Activated CD4-positive, alpha-beta T cell treated with anti-CD3 and anti-CD28 coated beads, Interleukin-2, amount 10 ng/mL, durations not matched to agents 24 days and 14 days (primary cell): ENCODE results near the gene RFWD3. TPM values are rescaled to one million over a fixed set of nuclear protein-coding genes. Genes with fewer than 3 reads are reported as not detected.

ENCODE experiments used
- DNase-seq: peaks from one replicate; pipeline ENCODE4 v3.0.0; 2022
- H3K27ac Mint-ChIP-seq: one replicate; pipeline ENCODE4 v1.8.0; 2022; ENCODE audit warnings: mild to moderate bottlenecking, mixed read lengths
- H3K27me3 Mint-ChIP-seq: one replicate; pipeline ENCODE4 v1.8.0; 2022; ENCODE audit warnings: mixed read lengths
- H3K36me3 Mint-ChIP-seq: one replicate; pipeline ENCODE4 v1.8.0; 2022; ENCODE audit warnings: low read depth, mild to moderate bottlenecking, mixed read lengths
- H3K4me1 Mint-ChIP-seq: one replicate; pipeline ENCODE4 v1.8.0; 2021; ENCODE audit warnings: mixed read lengths
- H3K4me3 Mint-ChIP-seq: one replicate; pipeline ENCODE4 v1.8.0; 2022; ENCODE audit warnings: mild to moderate bottlenecking, moderate library complexity, mixed read lengths
- H3K9me3 Mint-ChIP-seq: one replicate; pipeline ENCODE4 v1.8.0; 2021; ENCODE audit warnings: mixed read lengths
- intact Hi-C: fragments of 100-400 bp; cut with micrococcal nuclease; formaldehyde crosslinking; loops from one replicate; pipeline ENCODE4 v1.15.1; 2023
- total RNA-seq: library from RNA; stranded (reverse); gene quantifications from 2 replicates; pipeline ENCODE4 v1.2.3, GENCODE V29; 2022

The RFWD3 gene
- 109 and 117 TPM in 2 replicates for total RNA-seq

GRCh38 chr16:74666425-74667254 lies at the start of gene RFWD3:
RFWD3 (minus strand) TSS chr16:74666877; CDS start chr16:74661449, 5,428 bp downstream.
- H3K27me3 Mint-ChIP-seq, result no peaks in the 10 kb centered on the region
- H3K4me1 Mint-ChIP-seq, result peaks cover 42% of the 10 kb centered on the region
- H3K4me3 Mint-ChIP-seq, result peak within 1 kb of the TSS; percentile 88
- peak within 1 kb of the TSS; percentile 96 for H3K27ac Mint-ChIP-seq
- H3K36me3 Mint-ChIP-seq, result peaks cover 46% of the 10 kb centered on the region
- DNase-seq, result peak; percentile 98
- intact Hi-C loops, result loop anchor here (1.0 to 5.0 kb wide), 6 partner anchors 35 to 482 kb away; partner anchors contain the start of genes GLG1, PSMD7 and ZFP1
- peaks cover 4% of the 10 kb centered on the region for H3K9me3 Mint-ChIP-seq

GRCh38 chr16:74716355-74716754 lies 49.7 kb upstream of the RFWD3 start:
- Mint-ChIP-seq H3K4me1 (no peaks in the 10 kb centered on the region), H3K4me3 (no peak overlapping the region), H3K27ac (no peak overlapping the region), H3K36me3 (no peaks in the 10 kb centered on the region), H3K27me3 (no peaks in the 10 kb centered on the region), H3K9me3 (no peaks in the 10 kb centered on the region)
- intact Hi-C loops, result no loop called here
- no peak for DNase-seq

DNA sequence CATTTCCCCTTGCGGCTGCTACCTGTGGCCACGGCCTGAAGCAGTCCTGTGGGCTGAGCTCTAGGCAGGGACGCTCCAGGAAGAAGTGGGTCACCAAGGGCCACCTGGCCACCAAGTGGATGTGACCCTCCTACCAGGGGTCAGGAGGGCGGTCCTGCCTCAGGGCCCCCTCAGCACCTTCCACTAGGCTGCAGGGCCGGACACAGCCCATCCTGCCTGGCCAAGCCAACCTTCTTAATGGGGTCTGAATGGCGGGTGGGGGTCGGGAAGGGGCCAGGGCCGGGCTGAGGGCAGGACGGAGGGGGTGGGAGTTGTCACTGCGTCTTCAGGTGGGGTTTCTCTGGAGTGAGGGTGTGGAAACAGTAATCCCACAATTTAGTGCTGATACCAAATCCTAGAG lies 47.2 kb upstream of the RFWD3 start:
- intact Hi-C loops, result no loop called here
- H3K36me3 Mint-ChIP-seq, result no peaks in the 10 kb centered on the region

DNA sequence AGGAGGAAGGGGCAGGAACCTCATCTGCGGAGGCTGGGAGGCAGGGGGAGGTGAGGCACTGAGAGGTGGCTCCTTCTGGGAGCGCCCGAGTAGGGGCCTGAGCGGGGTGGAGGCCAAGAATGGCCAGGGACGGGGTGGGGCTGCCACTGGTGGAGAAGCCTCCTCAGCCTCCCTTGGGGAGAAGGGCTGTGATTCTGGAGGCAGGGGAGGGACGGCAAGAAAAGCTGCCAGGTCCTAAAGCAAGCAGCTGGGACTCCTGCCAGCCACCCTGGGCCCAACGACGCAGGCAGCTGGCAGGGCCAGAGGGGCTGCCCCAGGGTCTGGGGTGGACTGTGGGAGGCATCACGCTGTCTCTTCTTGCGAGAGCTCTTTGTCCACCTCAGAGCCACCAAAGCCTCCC lies 46.6 kb upstream of the RFWD3 start:
- Mint-ChIP-seq H3K27me3 (no peaks in the 10 kb centered on the region), H3K27ac (no peak overlapping the region), H3K4me1 (peaks cover 3% of the 10 kb centered on the region)

More for the DNA sequence above, 47.2 kb upstream of the RFWD3 start:
- H3K4me3 Mint-ChIP-seq, result no peak overlapping the region
- no peaks in the 10 kb centered on the region for H3K9me3 Mint-ChIP-seq
- DNase-seq, result no peak
- H3K4me1 Mint-ChIP-seq, result peaks cover 3% of the 10 kb centered on the region
- no peak overlapping the region for H3K27ac Mint-ChIP-seq
- H3K27me3 Mint-ChIP-seq, result no peaks in the 10 kb centered on the region

GRCh38 chr16:74711938-74712337 lies 45.3 kb upstream of the RFWD3 start:
- Mint-ChIP-seq H3K27ac (no peak overlapping the region), H3K9me3 (no peaks in the 10 kb centered on the region), H3K4me3 (no peak overlapping the region), H3K4me1 (peaks cover 3% of the 10 kb centered on the region), H3K27me3 (no peaks in the 10 kb centered on the region), H3K36me3 (no peaks in the 10 kb centered on the region)
- no peak for DNase-seq
- intact Hi-C loops, result no loop called here

More for the DNA sequence above, 46.6 kb upstream of the RFWD3 start:
- Mint-ChIP-seq H3K9me3 (no peaks in the 10 kb centered on the region), H3K4me3 (no peak overlapping the region), H3K36me3 (no peaks in the 10 kb centered on the region)
- intact Hi-C loops, result no loop called here
- DNase-seq, result no peak

DNA sequence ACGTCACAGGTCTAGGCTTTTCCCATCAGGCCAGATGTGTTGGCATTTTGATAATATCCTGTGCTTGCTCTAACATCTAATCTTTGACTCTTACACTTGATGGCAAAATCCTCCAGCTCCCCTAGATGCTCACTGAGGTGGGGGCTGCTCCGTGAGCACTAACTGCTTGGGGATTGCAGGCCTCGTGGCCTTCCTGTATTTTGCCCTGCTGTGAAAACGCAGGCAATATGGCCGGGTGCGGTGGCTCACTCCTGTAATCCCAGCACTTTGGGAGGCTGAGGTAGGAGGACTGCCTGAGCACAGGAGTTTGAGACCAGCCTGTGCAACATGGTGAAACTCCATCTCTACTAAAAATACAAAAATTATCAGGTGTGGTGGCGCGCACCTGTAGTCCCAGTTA lies 43.7 kb upstream of the RFWD3 start:
- H3K4me1 Mint-ChIP-seq, result peaks cover 3% of the 10 kb centered on the region
- H3K9me3 Mint-ChIP-seq, result no peaks in the 10 kb centered on the region
- H3K27ac Mint-ChIP-seq, result no peak overlapping the region
- H3K36me3 Mint-ChIP-seq, result no peaks in the 10 kb centered on the region
- no peaks in the 10 kb centered on the region for H3K27me3 Mint-ChIP-seq
- H3K4me3 Mint-ChIP-seq, result no peak overlapping the region
- DNase-seq, result no peak
- intact Hi-C loops, result no loop called here

DNA sequence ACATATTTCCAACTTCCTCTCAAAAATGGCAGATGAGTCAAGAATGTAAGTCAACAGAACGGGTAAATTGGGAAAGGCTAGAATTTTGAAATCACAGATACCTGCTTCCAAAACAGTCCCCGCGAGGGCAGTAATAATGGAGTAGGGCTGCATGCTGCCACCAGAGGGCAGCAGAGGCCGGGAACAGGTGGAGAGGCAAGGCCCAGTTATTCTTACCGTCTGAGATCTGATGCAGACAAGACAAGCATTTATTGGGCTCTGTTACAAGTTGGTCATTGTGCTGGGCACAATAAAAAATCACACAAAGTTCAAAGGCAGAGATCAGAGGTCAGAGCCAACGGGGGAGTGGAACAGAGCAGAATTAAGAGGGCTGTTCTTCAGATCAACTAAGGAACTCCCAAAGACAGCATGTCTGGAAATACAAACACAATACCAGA lies 42.8 kb upstream of the RFWD3 start:
- H3K4me3 Mint-ChIP-seq, result no peak overlapping the region
- H3K4me1 Mint-ChIP-seq, result peaks cover 8% of the 10 kb centered on the region

GRCh38 chr16:74700438-74701225 lies 34.0 kb upstream of the RFWD3 start, which contains the start of gene MLKL:
MLKL (minus strand) TSS chr16:74700862; CDS start chr16:74695757, 5,105 bp downstream.
- peak; percentile 87 for DNase-seq
- Mint-ChIP-seq H3K4me3 (peak within 1 kb of the TSS; percentile 97), H3K9me3 (no peaks in the 10 kb centered on the region), H3K36me3 (peaks cover 12% of the 10 kb centered on the region), H3K27ac (peak within 1 kb of the TSS; percentile 99), H3K27me3 (no peaks in the 10 kb centered on the region), H3K4me1 (peaks cover 50% of the 10 kb centered on the region)
- intact Hi-C loops, result loop anchor here (1.0 to 5.0 kb wide), 5 partner anchors 33 to 448 kb away; partner anchors contain the start of genes WDR59 and ZFP1

More for the DNA sequence above, 42.8 kb upstream of the RFWD3 start:
- peak; percentile 94 for DNase-seq
- intact Hi-C loops, result loop anchor here (1.0 to 5.0 kb wide), 3 partner anchors 103 to 288 kb away; partner anchors contain the start of gene ZNRF1
- H3K9me3 Mint-ChIP-seq, result no peaks in the 10 kb centered on the region
- no peaks in the 10 kb centered on the region for H3K27me3 Mint-ChIP-seq
- no peak overlapping the region for H3K27ac Mint-ChIP-seq
- H3K36me3 Mint-ChIP-seq, result no peaks in the 10 kb centered on the region

DNA sequence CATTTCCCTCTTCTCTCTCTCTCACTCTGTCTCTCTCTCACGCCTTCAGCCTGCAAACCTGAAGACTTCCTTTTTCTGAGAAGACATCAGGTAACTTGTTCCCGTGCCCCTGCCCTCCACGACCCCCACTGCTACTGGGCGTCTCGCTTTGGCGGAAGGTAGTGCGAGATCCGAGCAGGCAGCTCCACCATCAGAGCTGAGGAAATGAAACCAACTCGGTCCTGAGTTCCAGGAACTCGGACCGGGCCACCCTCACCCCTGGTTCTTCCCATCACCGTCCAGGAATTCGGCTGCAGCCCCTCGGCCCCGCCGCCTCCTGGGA lies 33.4 kb upstream of the RFWD3 start:
- peak overlapping the region; percentile 97 for H3K4me3 Mint-ChIP-seq
- peaks cover 48% of the 10 kb centered on the region for H3K4me1 Mint-ChIP-seq
- intact Hi-C loops, result loop anchor here (2.0 to 5.0 kb wide), 4 partner anchors 287 to 449 kb away; partner anchors contain the start of genes WDR59 and ZFP1
- DNase-seq, result peak; percentile 80
- no peaks in the 10 kb centered on the region for H3K27me3 Mint-ChIP-seq
- peaks cover 17% of the 10 kb centered on the region for H3K36me3 Mint-ChIP-seq
- peak overlapping the region; percentile 99 for H3K27ac Mint-ChIP-seq
- no peaks in the 10 kb centered on the region for H3K9me3 Mint-ChIP-seq

GRCh38 chr16:74699666-74700065 lies 33.0 kb upstream of the RFWD3 start:
- Mint-ChIP-seq H3K36me3 (peaks cover 17% of the 10 kb centered on the region), H3K27ac (peak overlapping the region; percentile 65), H3K27me3 (no peaks in the 10 kb centered on the region), H3K9me3 (no peaks in the 10 kb centered on the region), H3K4me3 (peak overlapping the region; percentile 97), H3K4me1 (peaks cover 45% of the 10 kb centered on the region)
- intact Hi-C loops, result loop anchor here (2.0 to 5.0 kb wide), 5 partner anchors 288 to 948 kb away; partner anchors contain the start of genes KARS1, TERF2IP, WDR59 and ZFP1
- no peak for DNase-seq

- DNase-seq, result no peak
- peaks cover 26% of the 10 kb centered on the region for H3K36me3 Mint-ChIP-seq
- intact Hi-C loops, result loop anchor here (5.0 kb wide), 1 partner anchor 949 kb away; the partner anchor contains the start of genes KARS1 and TERF2IP
- H3K4me1 Mint-ChIP-seq, result peaks cover 45% of the 10 kb centered on the region
- peak overlapping the region; percentile 61 for H3K27ac Mint-ChIP-seq
- H3K27me3 Mint-ChIP-seq, result no peaks in the 10 kb centered on the region
- H3K9me3 Mint-ChIP-seq, result no peaks in the 10 kb centered on the region
- peak overlapping the region; percentile 97 for H3K4me3 Mint-ChIP-seq
Observed at GRCh38 chr16:74698222-74698621, 31.5 kb upstream of the RFWD3 start.

DNA sequence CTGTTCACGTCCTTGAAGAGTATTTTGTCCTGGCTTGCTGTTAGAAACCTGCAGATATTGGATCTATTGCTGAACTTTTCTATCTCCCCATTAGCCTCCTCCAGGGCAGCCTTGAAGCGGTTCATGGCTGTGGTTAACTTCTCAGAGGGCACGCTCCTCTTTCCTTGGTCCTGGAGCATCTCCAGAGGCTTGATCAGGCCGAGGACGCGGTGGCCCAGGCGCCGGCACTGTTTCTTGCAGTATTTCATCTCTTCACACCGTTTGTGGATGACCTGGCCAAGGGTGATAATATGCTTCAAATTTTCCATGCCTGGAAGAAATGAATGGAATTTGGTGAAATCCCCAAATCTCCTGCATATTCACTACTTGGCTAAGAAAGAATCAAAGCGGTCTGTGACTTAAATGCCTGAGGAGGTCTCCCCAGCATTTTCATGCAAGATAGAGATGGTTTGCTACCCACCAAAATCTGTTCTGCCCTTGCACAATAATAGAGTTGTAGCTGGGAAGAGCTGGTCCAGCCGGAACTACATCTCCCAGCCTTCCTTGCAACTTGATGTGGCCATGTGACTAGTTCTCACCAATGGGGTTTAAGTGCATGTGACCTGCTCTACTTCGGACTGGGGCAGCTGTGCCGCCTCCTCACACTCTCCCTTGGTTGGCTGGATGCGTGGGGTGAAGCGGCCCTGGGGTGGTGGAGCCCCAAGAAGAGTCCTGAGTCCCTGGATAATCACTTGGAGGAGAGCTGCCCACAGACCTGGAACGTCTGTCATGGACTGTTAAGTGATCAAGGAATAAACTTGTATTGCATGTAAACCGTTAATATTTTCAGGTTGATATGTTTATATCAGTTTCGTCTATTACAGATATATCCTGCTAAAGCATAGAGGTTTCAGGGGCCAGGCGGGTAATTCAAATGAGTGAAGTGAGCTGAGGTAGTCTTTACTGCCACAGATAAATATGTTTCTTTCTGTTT lies 29.1 kb upstream of the RFWD3 start:
- peak overlapping the region; percentile 82 for H3K4me3 Mint-ChIP-seq
- H3K27ac Mint-ChIP-seq, result peak overlapping the region; percentile 86

More for the DNA sequence above, 29.1 kb upstream of the RFWD3 start:
- DNase-seq, result peak; percentile 92
- Mint-ChIP-seq H3K27me3 (no peaks in the 10 kb centered on the region), H3K36me3 (peaks cover 46% of the 10 kb centered on the region), H3K9me3 (no peaks in the 10 kb centered on the region), H3K4me1 (peaks cover 34% of the 10 kb centered on the region)
- intact Hi-C loops, result loop anchor here (1.0 to 5.0 kb wide), 2 partner anchors 27 to 952 kb away; partner anchors contain the start of genes KARS1 and TERF2IP
